Activated CD8-positive, alpha-beta memory T cell treated with anti-CD3 and anti-CD28 coated beads, Interleukin-2, amount 10 ng/mL, durations not matched to agents 7 days and 5 days (primary cell): Measurements from ENCODE around the gene PSMC4. TPM values are rescaled to one million over a fixed set of nuclear protein-coding genes. Genes with fewer than 3 reads are reported as not detected.

Source experiments
- ATAC-seq: fragments of 150-1000 bp; cut with Tn5 transposase; one replicate; pipeline ENCODE4 v1.10.0; 2021; ENCODE audit warnings: moderate library complexity
- CTCF ChIA-PET: fragments of 350-600 bp; sonication (Branson Sonifier 250); formaldehyde crosslinking; loops from one replicate; lab custom pipeline; 2021; ENCODE audit warnings: antibody characterized with exemption; lab: Charles Lee
- DNase-seq: peaks from one replicate; pipeline ENCODE4 v3.0.0-alpha.2; 2020
- H3K27ac Mint-ChIP-seq: one replicate; pipeline ENCODE4 v1.8.0; 2021; ENCODE audit warnings: mild to moderate bottlenecking, mixed read lengths
- H3K27me3 Mint-ChIP-seq: one replicate; pipeline ENCODE4 v1.8.0; 2021; ENCODE audit warnings: mixed read lengths
- H3K36me3 Mint-ChIP-seq: one replicate; pipeline ENCODE4 v1.8.0; 2021; ENCODE audit warnings: mild to moderate bottlenecking, mixed read lengths
- H3K4me1 Mint-ChIP-seq: one replicate; pipeline ENCODE4 v1.8.0; 2021; ENCODE audit warnings: mixed read lengths
- H3K4me3 Mint-ChIP-seq: one replicate; pipeline ENCODE4 v1.8.0; 2021; ENCODE audit warnings: mild to moderate bottlenecking, moderate library complexity, mixed read lengths
- H3K9me3 Mint-ChIP-seq: one replicate; pipeline ENCODE4 v1.8.0; 2022; ENCODE audit warnings: low read depth, mixed read lengths
- total RNA-seq, 2 experiments: library from RNA; stranded (reverse); gene quantifications; one replicate each; pipeline ENCODE4 v1.2.3, GENCODE V29; 2021

PSMC4 gene
- total RNA-seq, 2 experiments from 2014 or later = 94.5 to 141 TPM

- Mint-ChIP-seq H3K4me1 (peaks cover 48% of the 10 kb centered on the region), H3K36me3 (peaks cover 18% of the 10 kb centered on the region), H3K9me3 (no peaks in the 10 kb centered on the region), H3K27me3 (no peaks in the 10 kb centered on the region), H3K27ac (peak overlapping the region; percentile 50), H3K4me3 (no peak overlapping the region)
- DNase-seq (no peak), ATAC-seq (no peak)
- CTCF ChIA-PET = interaction anchor here (1.1 to 3.4 kb wide), 3 partner anchors 8 to 34 kb away, joined by 4 to 18 read pairs (median 4); partner anchors contain the start of gene PSMC4
These were observed 34.3 kb upstream of the PSMC4 start for GRCh38 chr19:39936622-39937021.

GRCh38 chr19:39937094-39937720 is 33.8 kb upstream of the PSMC4 start:
- DNase-seq (peak; percentile 63), ATAC-seq (peak; percentile 34)
- Mint-ChIP-seq H3K36me3 (peaks cover 18% of the 10 kb centered on the region), H3K27me3 (no peaks in the 10 kb centered on the region), H3K27ac (peak overlapping the region; percentile 50), H3K4me3 (no peak overlapping the region), H3K9me3 (no peaks in the 10 kb centered on the region), H3K4me1 (peaks cover 53% of the 10 kb centered on the region)
- CTCF ChIA-PET = interaction anchor here (1.4 to 3.4 kb wide), 2 partner anchors 8 to 33 kb away, joined by 4 to 18 read pairs; partner anchors contain the start of gene PSMC4

DNA sequence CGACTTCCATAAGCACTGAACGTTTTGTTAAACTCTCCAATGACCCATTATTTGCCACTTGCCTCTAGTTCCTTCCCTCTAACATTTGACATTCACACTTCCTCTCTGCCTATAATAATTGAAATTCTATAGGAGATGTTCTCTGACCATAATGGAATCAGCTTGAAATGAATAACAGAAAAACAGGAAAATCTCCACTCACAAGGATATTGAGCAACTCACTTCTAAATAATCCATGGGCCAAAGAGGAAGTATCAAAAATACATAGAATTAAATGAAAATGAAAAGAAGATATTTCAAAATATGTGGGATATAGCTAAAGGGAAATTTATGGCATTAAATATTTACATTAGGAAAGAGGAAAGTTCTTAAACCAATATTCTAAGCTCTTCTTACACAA is 33.2 kb upstream of the PSMC4 start:
- no peak overlapping the region for H3K27ac Mint-ChIP-seq

DNA sequence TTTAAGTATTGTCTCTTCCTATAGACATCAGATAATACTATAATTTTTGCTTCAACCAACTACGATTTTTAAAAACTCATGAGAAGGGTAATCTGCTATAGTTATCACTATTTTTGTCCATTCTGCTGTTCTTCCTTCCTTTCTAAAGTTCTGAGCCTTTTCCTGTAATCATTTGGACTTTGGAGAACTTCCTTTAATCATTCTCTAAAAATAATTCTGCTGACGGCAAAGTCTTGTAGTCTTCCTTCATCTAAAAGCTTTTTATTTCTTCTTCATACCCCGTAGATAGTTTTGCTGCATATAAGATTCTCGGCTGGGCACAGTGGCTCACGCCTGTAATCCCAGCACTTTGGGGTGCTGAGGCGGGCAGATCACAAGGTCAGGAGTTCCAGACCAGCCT is 31.4 kb upstream of the PSMC4 start:
- H3K4me1 Mint-ChIP-seq = peaks cover 71% of the 10 kb centered on the region
- peaks cover 21% of the 10 kb centered on the region for H3K36me3 Mint-ChIP-seq
- DNase-seq (no peak), ATAC-seq (no peak)
- H3K9me3 Mint-ChIP-seq = no peaks in the 10 kb centered on the region
- no peaks in the 10 kb centered on the region for H3K27me3 Mint-ChIP-seq
- CTCF ChIA-PET = interaction anchor here (1.3 kb wide), 1 partner anchor 14 kb away, joined by 3 read pairs; no protein-coding TSS in a partner anchor
- H3K27ac Mint-ChIP-seq = no peak overlapping the region
- no peak overlapping the region for H3K4me3 Mint-ChIP-seq

More for the DNA sequence above, 33.2 kb upstream of the PSMC4 start:
- Mint-ChIP-seq H3K36me3 (peaks cover 18% of the 10 kb centered on the region), H3K27me3 (no peaks in the 10 kb centered on the region), H3K9me3 (no peaks in the 10 kb centered on the region), H3K4me1 (peaks cover 59% of the 10 kb centered on the region), H3K4me3 (no peak overlapping the region)
- no peak for DNase-seq
- CTCF ChIA-PET = interaction anchor here (3.4 kb wide), 1 partner anchor 32 kb away, joined by 18 read pairs; the partner anchor contains the start of gene PSMC4
- ATAC-seq = no peak

DNA sequence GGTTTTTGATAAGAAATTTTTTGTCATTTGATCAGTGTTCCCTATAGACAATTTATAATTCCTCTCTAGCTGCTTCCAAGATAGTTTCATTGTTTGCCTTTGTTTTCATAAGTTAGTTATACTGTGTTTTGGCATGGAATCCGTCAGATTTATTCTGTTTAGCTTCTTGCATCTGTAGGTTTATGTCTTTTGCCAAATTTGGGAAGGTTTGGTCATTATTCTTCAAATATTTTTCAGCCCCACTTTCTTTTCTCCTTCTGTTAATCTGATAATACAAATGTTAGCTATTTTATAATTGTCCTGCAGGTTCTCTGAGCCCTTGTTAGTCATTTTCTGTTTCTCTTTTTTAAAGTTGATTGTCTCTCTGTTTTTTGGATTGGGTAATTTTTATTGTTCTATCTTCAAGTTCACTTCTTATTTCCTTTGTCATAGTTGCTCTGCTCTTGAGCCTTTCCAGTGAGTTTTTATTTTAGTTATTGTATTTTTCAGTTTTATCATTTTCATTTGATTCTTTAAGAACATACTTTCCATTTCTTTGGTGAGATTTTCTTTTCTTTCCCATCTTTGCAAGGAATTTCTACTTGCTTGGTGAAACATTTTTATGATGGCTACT is 30.6 kb upstream of the PSMC4 start:
- no peak for DNase-seq
- no peaks in the 10 kb centered on the region for H3K9me3 Mint-ChIP-seq
- H3K4me3 Mint-ChIP-seq = peak overlapping the region; percentile 4
- CTCF ChIA-PET = interaction anchor here (1.3 to 5.6 kb wide), 2 partner anchors 13 to 30 kb away, joined by 3 to 68 read pairs; partner anchors contain the start of gene PSMC4
- no peaks in the 10 kb centered on the region for H3K27me3 Mint-ChIP-seq
- no peak for ATAC-seq
- peaks cover 68% of the 10 kb centered on the region for H3K4me1 Mint-ChIP-seq
- H3K27ac Mint-ChIP-seq = peak overlapping the region; percentile 87
- H3K36me3 Mint-ChIP-seq = peaks cover 23% of the 10 kb centered on the region

GRCh38 chr19:39941151-39941550 is 29.8 kb upstream of the PSMC4 start:
- H3K4me3 Mint-ChIP-seq = peak overlapping the region; percentile 53
- H3K4me1 Mint-ChIP-seq = peaks cover 62% of the 10 kb centered on the region
- no peaks in the 10 kb centered on the region for H3K27me3 Mint-ChIP-seq
- no peaks in the 10 kb centered on the region for H3K9me3 Mint-ChIP-seq
- peak overlapping the region; percentile 87 for H3K27ac Mint-ChIP-seq
- DNase-seq = peak; percentile 44
- CTCF ChIA-PET = interaction anchor here (1.7 to 5.6 kb wide), 2 partner anchors 10 to 29 kb away, joined by 5 to 68 read pairs; partner anchors contain the start of gene PSMC4
- ATAC-seq = peak; percentile 10
- peaks cover 23% of the 10 kb centered on the region for H3K36me3 Mint-ChIP-seq

DNA sequence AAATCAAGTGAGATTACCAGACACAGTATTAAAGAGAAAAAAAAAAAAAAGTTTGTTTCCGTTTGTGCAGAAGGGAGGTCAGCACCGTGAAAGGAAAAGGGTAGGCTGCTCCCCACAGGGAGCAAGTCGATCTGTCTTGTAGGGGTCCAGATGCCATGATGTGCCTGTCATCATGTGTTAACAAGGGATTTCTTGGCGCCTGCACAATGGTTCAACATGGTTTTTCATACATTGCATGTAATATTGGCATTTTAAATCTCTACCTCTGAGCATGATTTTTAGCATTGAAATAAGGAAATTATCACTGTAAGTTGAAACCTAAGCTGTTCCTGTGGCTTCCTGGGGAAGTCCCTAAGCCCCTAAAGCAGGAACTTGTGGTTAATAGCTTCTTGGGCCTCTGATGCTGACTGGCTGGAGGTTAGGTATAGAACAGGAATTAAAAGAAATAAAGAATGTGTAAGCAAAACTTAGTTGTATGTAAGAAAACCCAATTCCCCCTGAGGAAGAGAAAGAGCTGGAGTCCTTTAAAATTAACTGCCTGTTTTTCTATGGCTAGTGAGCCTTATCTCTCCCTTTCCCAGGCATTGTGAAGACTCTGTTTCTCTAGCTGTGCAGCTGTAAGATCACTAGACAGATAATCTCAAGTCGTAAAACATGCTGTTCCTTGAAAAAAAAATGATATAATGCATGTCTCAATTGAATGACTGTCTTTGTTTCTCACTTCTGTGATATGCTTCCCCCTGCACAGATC is 29.2 kb upstream of the PSMC4 start:
- no peaks in the 10 kb centered on the region for H3K27me3 Mint-ChIP-seq
- DNase-seq (peak; percentile 82), ATAC-seq (peak; percentile 80)
- H3K27ac Mint-ChIP-seq = peak overlapping the region; percentile 87
- no peaks in the 10 kb centered on the region for H3K9me3 Mint-ChIP-seq
- peak overlapping the region; percentile 53 for H3K4me3 Mint-ChIP-seq
- peaks cover 23% of the 10 kb centered on the region for H3K36me3 Mint-ChIP-seq
- peaks cover 56% of the 10 kb centered on the region for H3K4me1 Mint-ChIP-seq
- CTCF ChIA-PET = interaction anchor here (0.6 to 5.6 kb wide), 3 partner anchors 10 to 161 kb away, joined by 3 to 68 read pairs (median 5); partner anchors contain the start of gene PSMC4

DNA sequence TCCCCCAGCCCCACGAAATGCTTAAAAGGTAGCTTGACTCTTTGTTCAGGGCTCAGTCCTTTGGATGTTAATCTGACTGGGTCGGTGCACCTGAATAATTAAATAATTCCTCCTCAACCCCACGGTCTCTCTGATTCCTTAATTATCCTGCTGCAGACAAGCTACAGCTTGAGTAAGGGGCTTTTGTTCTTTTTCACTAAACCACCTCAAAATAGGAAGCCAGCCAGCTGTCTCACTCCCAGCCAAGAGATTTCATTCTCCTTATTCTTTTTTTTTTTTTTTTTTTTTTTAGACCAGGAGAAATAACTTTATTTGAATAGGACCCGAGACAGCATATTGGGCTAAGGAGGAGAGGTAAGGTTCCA is 28.6 kb upstream of the PSMC4 start:
- Mint-ChIP-seq H3K27me3 (no peaks in the 10 kb centered on the region), H3K4me1 (peaks cover 50% of the 10 kb centered on the region), H3K27ac (peak overlapping the region; percentile 87), H3K9me3 (no peaks in the 10 kb centered on the region), H3K36me3 (peaks cover 23% of the 10 kb centered on the region), H3K4me3 (peak overlapping the region; percentile 53)
- CTCF ChIA-PET = interaction anchor here (0.6 to 5.6 kb wide), 4 partner anchors 9 to 614 kb away, joined by 3 to 68 read pairs (median 4); partner anchors contain the start of gene PSMC4
- peak; percentile 37 for DNase-seq
- ATAC-seq = no peak

GRCh38 chr19:39943586-39943985 is 27.4 kb upstream of the PSMC4 start:
- ATAC-seq (no peak), DNase-seq (peak; percentile 29)
- Mint-ChIP-seq H3K27ac (peak overlapping the region; percentile 78), H3K9me3 (no peaks in the 10 kb centered on the region), H3K4me3 (no peak overlapping the region), H3K27me3 (no peaks in the 10 kb centered on the region), H3K36me3 (peaks cover 27% of the 10 kb centered on the region), H3K4me1 (peaks cover 46% of the 10 kb centered on the region)
- CTCF ChIA-PET = interaction anchor here (1.5 to 5.6 kb wide), 2 partner anchors 26 to 100 kb away, joined by 4 to 68 read pairs; partner anchors contain the start of gene PSMC4

DNA sequence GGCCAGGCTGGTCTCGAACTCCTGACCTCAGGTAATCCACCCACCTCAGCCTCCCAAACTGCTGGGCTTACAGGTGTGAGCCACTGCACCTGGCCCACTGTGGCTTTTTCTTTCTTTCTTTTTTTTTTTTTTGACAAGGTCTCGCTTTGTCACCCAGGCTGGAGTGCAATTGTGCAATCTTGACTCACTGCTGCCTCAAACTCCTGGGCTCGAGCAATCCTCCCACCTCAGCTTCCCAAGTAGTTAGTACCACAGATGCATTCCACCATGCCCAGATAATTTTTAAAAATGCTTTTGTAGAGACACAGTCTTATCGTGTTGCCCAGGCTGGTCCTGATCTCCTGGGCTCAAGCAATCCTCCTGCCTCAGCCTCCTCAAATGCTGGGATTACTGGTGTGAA is 24.4 kb upstream of the PSMC4 start:
- peaks cover 33% of the 10 kb centered on the region for H3K4me1 Mint-ChIP-seq
- CTCF ChIA-PET = interaction anchor here (2.3 kb wide), 1 partner anchor 24 kb away, joined by 16 read pairs; the partner anchor contains the start of gene PSMC4
- peak; percentile 1 for DNase-seq

GRCh38 chr19:39949026-39949747 is 21.8 kb upstream of the PSMC4 start:
- Mint-ChIP-seq H3K4me3 (no peak overlapping the region), H3K27me3 (no peaks in the 10 kb centered on the region), H3K36me3 (peaks cover 12% of the 10 kb centered on the region), H3K9me3 (no peaks in the 10 kb centered on the region), H3K27ac (no peak overlapping the region), H3K4me1 (peaks cover 35% of the 10 kb centered on the region)
- ATAC-seq (no peak), DNase-seq (peak; percentile 12)
- CTCF ChIA-PET = interaction anchor here (0.6 kb wide), 1 partner anchor 20 kb away, joined by 3 read pairs; no protein-coding TSS in a partner anchor

More for the DNA sequence above, 24.4 kb upstream of the PSMC4 start:
- H3K9me3 Mint-ChIP-seq = no peaks in the 10 kb centered on the region
- H3K27me3 Mint-ChIP-seq = no peaks in the 10 kb centered on the region
- H3K27ac Mint-ChIP-seq = no peak overlapping the region
- peaks cover 11% of the 10 kb centered on the region for H3K36me3 Mint-ChIP-seq
- no peak for ATAC-seq
- no peak overlapping the region for H3K4me3 Mint-ChIP-seq

- peaks cover 30% of the 10 kb centered on the region for H3K4me1 Mint-ChIP-seq
- no peak overlapping the region for H3K4me3 Mint-ChIP-seq
- no peak overlapping the region for H3K27ac Mint-ChIP-seq
- DNase-seq (peak; percentile 25), ATAC-seq (no peak)
- no peaks in the 10 kb centered on the region for H3K9me3 Mint-ChIP-seq
- H3K27me3 Mint-ChIP-seq = no peaks in the 10 kb centered on the region
- CTCF ChIA-PET = interaction anchor here (0.8 to 1.5 kb wide), 3 partner anchors 9 to 18 kb away, joined by 3 to 5 read pairs (median 3); no protein-coding TSS in a partner anchor
- peaks cover 8% of the 10 kb centered on the region for H3K36me3 Mint-ChIP-seq
These were observed 19.8 kb upstream of the PSMC4 start for GRCh38 chr19:39951065-39951650.
